Stimulated activated memory B cell treated with anti-CD40 and anti-IgM and Interleukin-4, amounts not matched to agents 10 μg/mL and 1 μg/mL and 100 μg/mL, for 72 hours (primary cell): ENCODE data around the gene OTULINL.

Experiments used
- ATAC-seq: fragments of 150-1000 bp; cut with Tn5 transposase; 2 replicates; pipeline ENCODE4 v1.10.0; 2021
- H3K27ac Mint-ChIP-seq: one replicate; pipeline ENCODE4 v1.8.0; 2022; ENCODE audit warnings: mild to moderate bottlenecking, mixed read lengths
- H3K27me3 Mint-ChIP-seq: one replicate; pipeline ENCODE4 v1.8.0; 2022; ENCODE audit warnings: mixed read lengths
- H3K36me3 Mint-ChIP-seq: one replicate; pipeline ENCODE4 v1.8.0; 2022; ENCODE audit warnings: mixed read lengths
- H3K4me1 Mint-ChIP-seq: one replicate; pipeline ENCODE4 v1.8.0; 2022; ENCODE audit warnings: mixed read lengths
- H3K4me3 Mint-ChIP-seq: one replicate; pipeline ENCODE4 v1.8.0; 2022; ENCODE audit warnings: mild to moderate bottlenecking, moderate library complexity, mixed read lengths
- H3K9me3 Mint-ChIP-seq: one replicate; pipeline ENCODE4 v1.8.0; 2022; ENCODE audit warnings: mixed read lengths

The OTULINL gene

DNA sequence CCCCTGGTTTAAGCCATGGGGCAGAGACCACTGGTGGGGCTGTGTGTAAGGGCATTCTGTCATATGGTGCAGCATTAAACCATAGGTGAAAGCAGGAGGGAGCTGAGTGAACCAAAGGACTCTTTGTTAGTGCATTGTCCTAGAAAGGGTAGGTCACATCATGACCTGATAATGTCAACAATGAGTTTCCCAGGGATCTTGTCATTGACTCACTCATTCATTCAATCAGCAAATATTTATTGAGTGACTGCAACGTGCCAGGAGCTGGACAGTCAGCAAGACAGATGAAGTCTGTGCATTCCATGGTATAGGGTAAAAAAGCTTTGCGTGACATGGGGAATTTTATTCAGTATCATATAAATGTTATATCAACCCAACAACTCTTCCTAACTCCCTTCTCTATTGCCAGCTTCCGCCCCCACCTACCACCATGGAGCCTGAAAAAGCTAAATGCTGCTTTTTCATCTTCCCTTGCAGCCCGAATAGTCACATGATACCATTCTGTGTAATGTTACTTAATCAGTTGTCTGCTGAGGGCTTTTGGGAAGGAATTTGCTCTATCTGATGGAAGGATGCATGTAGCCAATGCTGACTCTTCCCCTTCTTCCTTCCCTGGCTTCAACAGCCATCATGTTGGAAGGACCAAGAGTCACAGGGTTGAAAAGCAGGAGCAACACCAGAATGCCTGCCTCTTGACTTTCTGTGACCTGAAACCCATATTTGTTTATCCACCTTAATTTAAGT is 11.5 kb upstream of the OTULINL start:
- Mint-ChIP-seq H3K9me3 (no peaks in the 10 kb centered on the region), H3K36me3 (no peaks in the 10 kb centered on the region), H3K27me3 (no peaks in the 10 kb centered on the region), H3K4me1 (peaks cover 6% of the 10 kb centered on the region), H3K4me3 (no peak overlapping the region), H3K27ac (no peak overlapping the region)
- no peak for ATAC-seq

DNA sequence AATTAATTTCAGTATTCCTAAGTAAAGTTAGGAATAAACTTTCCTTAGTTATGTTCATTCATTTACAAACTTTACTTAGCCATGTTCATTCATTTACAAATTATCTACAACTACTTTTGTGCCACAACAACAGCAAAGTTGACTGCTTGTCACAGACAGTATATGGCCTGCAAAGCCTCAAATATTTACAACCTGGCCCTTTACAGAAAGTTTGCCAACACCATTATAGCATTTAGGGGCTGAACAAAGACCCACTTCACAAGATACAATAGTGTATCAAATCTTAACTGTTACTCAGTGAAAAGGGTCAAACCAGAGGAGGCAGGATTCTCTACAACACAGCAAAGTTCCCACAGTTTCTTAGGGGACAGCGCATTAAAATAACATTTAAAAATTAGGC is 9.7 kb upstream of the OTULINL start:
- Mint-ChIP-seq H3K36me3 (no peaks in the 10 kb centered on the region), H3K4me1 (peaks cover 6% of the 10 kb centered on the region), H3K27me3 (no peaks in the 10 kb centered on the region), H3K4me3 (no peak overlapping the region), H3K9me3 (no peaks in the 10 kb centered on the region), H3K27ac (no peak overlapping the region)
- ATAC-seq = no peak

DNA sequence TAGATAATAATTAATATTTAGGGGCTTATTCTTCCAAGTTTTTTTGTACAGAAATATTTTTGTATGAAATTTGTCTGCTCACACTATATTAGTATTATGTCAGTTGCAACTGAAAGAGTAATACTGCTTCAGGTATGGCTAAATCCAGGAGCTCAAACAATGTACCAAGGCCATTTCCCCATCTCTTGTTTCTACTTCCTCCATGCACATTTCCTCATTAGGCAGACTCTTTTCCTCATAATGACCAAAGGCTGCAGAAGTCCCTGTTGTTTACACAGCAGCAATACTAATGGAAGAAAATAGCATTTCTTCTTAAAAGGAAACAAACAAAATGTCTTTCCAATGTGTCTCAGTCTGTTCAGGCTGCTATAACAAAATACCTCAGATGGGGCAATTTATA is 9.2 kb upstream of the OTULINL start:
- Mint-ChIP-seq H3K36me3 (no peaks in the 10 kb centered on the region), H3K9me3 (no peaks in the 10 kb centered on the region), H3K27me3 (no peaks in the 10 kb centered on the region), H3K4me1 (peaks cover 6% of the 10 kb centered on the region), H3K4me3 (no peak overlapping the region), H3K27ac (no peak overlapping the region)
- ATAC-seq = no peak

DNA sequence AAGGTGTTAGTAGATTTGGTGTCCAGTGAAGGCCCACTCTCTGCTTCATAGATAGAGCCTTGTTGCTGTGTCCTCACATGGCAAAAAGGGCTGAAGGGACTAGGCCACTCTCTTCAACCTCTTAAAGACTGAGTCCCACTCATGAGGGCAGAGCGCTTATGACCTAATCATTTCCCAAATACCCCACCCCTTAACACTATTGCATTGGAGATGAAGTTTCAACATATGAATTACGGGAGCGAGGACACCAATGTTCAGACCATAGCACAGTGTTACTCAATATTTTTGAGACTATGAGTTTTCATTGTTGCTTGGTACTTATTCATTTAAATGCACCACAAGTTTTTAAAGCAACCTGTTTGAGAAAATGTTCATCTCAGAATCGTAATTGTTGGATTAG is 8.8 kb upstream of the OTULINL start:
- Mint-ChIP-seq H3K27me3 (peaks cover under 1% of the 10 kb centered on the region), H3K9me3 (no peaks in the 10 kb centered on the region), H3K27ac (no peak overlapping the region), H3K36me3 (no peaks in the 10 kb centered on the region), H3K4me1 (peaks cover 6% of the 10 kb centered on the region), H3K4me3 (no peak overlapping the region)
- ATAC-seq = no peak

DNA sequence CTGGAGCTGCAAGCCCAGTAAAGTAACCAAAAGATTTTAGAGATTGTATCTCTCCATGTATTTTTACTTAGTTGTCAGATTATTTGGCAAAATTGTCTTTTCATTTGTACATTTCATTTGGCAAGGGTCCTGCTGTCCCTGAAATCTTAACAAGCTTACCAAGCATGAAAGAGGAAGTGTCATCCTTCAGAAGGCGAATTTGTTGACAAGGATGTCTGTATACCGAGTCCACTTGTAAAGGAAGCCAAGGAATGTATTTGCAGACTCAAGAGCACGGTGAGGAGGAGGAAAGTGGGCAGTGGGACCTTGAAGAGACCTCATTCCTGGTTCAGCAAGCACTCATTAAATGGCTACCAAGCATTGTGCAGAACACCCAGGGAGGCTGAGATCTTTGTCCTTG is 7.5 kb upstream of the OTULINL start:
- H3K9me3 Mint-ChIP-seq = no peaks in the 10 kb centered on the region
- no peak for ATAC-seq
- H3K27ac Mint-ChIP-seq = no peak overlapping the region

DNA sequence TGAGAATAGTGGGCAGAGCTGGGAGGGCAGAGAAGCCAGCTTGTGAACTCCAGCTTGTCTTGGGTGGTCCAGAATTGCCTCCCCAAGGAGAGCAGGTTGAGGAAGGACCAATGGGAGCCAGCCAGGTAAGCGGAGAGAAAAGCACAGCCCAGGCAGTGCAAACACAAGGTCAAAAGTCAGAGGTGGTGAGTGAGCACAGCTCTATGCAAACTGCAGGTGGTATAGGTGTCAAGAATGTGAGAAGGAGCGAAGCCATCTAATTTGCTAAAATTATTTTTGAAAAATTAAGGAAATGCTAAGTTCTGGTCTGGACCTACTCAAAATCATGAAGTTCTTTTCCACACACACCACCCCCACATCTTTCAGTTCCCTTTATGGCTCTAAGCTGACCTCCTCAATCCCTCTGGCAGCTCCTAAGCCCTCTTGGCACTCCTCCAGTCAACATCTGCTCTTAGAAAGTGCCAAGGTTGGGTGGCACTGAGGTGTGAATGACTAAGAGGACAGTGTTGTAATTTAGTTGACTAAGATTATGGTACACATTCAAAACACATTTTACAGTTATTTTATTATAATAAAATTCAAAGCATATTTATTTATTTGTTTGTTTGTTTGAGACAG is 6.6 kb upstream of the OTULINL start:
- Mint-ChIP-seq H3K4me3 (no peak overlapping the region), H3K4me1 (peaks cover 6% of the 10 kb centered on the region), H3K36me3 (no peaks in the 10 kb centered on the region), H3K27ac (no peak overlapping the region), H3K9me3 (no peaks in the 10 kb centered on the region), H3K27me3 (peaks cover 18% of the 10 kb centered on the region)
- no peak for ATAC-seq

More for the DNA sequence above, 7.5 kb upstream of the OTULINL start:
- Mint-ChIP-seq H3K36me3 (no peaks in the 10 kb centered on the region), H3K4me3 (no peak overlapping the region), H3K27me3 (peaks cover 13% of the 10 kb centered on the region), H3K4me1 (peaks cover 6% of the 10 kb centered on the region)

DNA sequence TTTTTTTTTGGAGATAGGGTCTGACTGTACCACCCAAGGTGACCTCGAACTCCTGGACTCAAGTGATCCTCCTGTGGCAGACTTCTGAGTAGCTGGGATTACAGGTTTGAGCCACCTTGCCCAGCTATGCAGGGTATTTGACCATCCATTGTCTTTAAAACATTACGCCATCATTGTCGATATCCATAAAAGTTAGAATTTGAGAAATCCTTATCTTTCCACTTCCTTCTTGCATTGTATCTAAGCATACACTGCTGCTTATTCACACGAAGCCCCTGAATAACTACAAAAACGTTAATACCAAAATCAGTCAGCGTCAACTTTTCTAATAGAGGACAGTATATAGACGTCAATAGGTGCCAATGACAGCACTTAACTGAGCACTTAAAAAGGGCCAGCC is 5.4 kb upstream of the OTULINL start:
- peaks cover 6% of the 10 kb centered on the region for H3K4me1 Mint-ChIP-seq
- no peak for ATAC-seq
- H3K4me3 Mint-ChIP-seq = no peak overlapping the region

DNA sequence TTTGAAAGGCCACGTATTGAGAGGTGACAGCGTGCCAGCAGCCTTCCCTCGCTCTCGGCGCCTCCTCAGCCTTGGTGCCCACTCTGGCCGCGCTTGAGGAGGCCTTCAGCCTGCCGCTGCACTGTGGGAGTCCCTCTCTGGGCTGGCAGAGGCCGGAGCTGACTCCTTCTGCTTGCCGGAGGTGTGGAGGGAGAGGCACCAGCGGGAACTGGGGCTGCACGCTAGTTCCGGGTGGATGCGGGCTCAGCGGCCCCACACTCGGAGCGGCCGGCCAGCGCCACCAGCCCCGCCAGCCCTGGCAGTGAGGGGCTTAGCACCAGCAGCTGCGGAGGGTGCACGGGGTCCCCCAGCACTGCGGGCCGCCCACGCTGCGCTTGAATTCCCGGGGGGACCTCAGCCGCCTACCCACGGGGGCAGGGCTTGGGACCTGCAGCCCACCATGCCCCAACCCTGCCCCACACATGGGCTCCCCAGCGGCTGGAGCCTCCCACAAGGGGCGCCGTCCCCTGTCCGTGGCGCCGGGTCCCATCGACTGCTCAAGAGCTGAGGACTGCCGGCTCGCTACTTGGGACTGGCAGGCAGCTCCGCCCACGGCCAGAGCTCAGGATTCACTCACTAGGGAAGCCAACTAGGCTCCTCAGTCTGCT is 4.4 kb upstream of the OTULINL start:
- ATAC-seq = no peak
- no peak overlapping the region for H3K4me3 Mint-ChIP-seq
- no peaks in the 10 kb centered on the region for H3K9me3 Mint-ChIP-seq
- peaks cover 6% of the 10 kb centered on the region for H3K4me1 Mint-ChIP-seq
- no peaks in the 10 kb centered on the region for H3K36me3 Mint-ChIP-seq
- H3K27ac Mint-ChIP-seq = no peak overlapping the region
- peaks cover 27% of the 10 kb centered on the region for H3K27me3 Mint-ChIP-seq

More for the DNA sequence above, 5.4 kb upstream of the OTULINL start:
- Mint-ChIP-seq H3K36me3 (no peaks in the 10 kb centered on the region), H3K27ac (no peak overlapping the region), H3K27me3 (peaks cover 27% of the 10 kb centered on the region), H3K9me3 (no peaks in the 10 kb centered on the region)

DNA sequence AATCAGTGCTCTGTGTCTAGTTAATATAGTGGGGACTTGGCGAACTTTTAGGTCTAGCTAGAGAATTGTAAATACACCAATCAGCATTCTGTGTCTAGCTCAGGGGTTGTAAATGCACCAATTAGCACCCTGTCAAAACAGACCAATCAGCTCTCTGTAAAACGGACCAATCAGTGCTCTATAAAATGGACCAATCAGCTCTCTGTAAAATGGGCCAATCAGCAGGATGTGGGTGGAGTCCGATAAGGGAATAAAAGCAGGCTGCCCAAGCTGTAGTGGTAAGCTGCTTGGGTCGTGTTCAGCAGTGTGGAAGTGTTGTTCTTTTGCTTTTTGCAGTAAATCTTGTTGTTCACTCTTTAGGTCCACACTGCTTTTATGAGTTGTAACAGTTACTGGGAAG is 3.6 kb upstream of the OTULINL start:
- Mint-ChIP-seq H3K36me3 (no peaks in the 10 kb centered on the region), H3K9me3 (no peaks in the 10 kb centered on the region), H3K4me3 (no peak overlapping the region), H3K27ac (no peak overlapping the region), H3K27me3 (peaks cover 34% of the 10 kb centered on the region), H3K4me1 (peaks cover 6% of the 10 kb centered on the region)
- no peak for ATAC-seq

DNA sequence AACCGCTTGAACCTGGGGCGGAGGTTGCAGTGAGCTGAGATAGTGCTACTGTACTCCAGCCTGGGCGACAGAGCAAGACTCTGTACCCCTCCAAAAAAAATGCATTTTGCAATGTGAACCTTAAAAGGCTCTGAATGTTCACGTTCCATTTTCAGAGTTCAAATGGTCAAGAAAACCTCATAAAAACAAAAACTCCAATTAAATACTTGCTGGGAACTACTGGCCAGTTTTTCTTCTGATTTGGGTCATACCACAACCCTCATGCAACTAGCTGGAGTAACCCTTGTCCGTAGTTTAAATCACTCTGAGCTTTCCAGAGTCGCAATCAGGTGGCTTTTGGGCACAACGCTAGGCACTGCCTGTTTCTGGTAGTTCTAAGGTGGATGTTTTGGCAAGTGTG is 2.3 kb upstream of the OTULINL start:
- no peak for ATAC-seq
- H3K36me3 Mint-ChIP-seq = no peaks in the 10 kb centered on the region
- no peak overlapping the region for H3K27ac Mint-ChIP-seq
- H3K9me3 Mint-ChIP-seq = no peaks in the 10 kb centered on the region
- no peak overlapping the region for H3K4me3 Mint-ChIP-seq
- peaks cover 6% of the 10 kb centered on the region for H3K4me1 Mint-ChIP-seq
- H3K27me3 Mint-ChIP-seq = peaks cover 44% of the 10 kb centered on the region

DNA sequence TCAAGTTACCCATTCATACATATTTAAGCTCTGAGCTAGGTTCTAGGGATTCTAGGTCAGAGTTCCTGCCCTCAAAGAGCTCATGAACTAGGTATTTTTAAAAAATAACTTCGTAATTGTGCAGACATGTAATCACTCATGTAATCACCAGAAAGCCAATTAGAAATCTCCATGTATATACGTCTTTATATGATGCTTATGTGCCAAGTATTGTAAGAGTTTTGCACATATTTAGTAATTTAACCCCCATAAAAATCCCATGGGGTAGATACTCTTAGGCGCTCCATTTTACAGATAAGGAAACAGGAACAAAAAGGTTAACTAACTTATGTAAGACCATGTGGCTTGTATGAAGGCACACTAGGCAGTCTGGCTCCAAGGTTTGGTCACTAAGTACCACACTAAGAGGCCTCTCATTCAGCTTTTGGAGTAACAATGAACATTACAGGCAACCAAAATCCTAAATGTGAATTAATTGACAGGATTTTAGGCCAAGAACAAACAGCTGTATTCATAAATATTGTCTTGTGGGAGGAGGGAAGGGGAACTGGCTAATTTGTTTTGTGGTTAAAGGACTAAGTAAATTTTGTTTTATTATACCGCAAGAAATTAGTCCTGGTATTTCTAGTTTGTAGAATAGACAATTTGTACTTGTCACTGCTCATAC is 1.7 kb upstream of the OTULINL start:
- Mint-ChIP-seq H3K27ac (no peak overlapping the region), H3K9me3 (no peaks in the 10 kb centered on the region), H3K4me3 (no peak overlapping the region), H3K36me3 (no peaks in the 10 kb centered on the region), H3K27me3 (peaks cover 50% of the 10 kb centered on the region), H3K4me1 (peaks cover 3% of the 10 kb centered on the region)
- ATAC-seq = no peak

DNA sequence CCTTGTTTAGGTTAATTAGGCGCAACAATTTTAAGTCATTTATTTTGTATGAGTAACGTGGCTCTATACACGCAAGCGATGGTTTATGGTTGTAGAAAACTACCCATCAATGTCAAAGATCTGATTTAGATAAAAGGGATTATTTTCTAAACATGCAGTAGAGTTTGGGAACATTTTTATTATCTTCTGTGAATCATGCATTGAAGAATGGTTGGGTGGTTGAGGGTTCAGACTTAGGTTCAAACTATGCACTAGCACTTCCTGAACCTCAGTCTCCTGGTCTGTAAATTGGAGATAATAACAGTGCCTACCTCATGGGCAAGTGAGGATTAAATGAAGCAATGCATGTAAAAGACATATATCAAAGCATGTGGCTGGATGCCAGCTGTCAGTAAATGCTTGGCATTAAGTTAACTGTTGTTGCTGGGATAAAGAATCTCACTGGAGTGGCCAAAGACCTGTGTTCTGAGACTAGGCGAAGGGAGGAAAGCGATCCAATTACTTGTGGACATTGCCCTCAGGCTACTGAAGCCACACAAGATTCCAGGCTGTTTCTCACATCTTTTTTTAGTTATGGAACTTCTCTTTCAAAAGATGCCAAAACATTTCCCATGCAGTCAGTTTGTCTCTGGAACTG is 1.1 kb upstream of the OTULINL start:
- H3K4me3 Mint-ChIP-seq = peak overlapping the region; percentile 60
- H3K27me3 Mint-ChIP-seq = peaks cover 53% of the 10 kb centered on the region
- no peak overlapping the region for H3K27ac Mint-ChIP-seq
- no peaks in the 10 kb centered on the region for H3K9me3 Mint-ChIP-seq
- no peak for ATAC-seq
- no peaks in the 10 kb centered on the region for H3K4me1 Mint-ChIP-seq
- no peaks in the 10 kb centered on the region for H3K36me3 Mint-ChIP-seq

DNA sequence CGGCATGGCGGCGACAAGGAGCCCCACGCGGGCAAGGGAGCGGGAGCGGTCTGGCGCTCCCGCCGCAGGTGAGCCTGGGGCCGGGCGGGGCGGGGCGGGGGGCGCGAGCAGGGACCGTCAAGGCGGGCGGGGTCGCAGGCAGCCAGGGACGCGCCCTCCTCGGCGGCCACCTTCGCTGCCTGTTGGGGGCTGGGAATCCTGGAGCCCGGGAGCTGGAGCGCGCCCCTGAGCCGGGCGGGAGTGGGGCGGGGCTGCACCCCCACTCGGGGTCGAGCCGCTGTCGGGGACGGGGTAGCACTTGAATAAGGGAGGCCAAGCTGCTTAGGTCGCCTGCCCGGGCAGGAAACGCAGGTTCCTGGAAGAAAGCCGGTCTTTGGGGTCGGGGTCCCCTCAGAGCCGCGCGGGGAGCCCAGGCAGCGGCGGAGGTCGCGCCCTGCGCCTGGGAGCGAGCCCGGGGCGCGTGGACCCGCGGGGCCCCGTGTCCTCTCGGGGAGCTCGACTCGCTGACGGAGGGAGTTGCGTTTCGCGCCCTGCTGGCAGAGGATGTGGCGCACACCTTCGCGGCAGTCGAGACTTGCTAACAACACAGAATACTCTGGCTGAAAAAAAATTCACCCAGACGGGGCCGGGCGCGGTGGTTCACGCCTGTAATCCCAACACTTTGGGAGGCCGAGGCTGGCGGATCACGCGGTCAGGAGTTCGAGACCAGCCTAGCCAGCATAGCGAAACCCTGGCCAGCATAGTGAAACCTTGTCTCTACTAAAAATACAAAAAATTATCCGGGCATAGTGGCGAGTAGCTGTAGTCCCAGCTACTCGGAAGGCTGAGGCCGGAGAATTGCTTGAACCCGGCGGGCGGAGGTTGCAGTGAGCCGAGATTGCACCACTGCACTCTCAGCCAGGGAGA is 552 bp downstream of the OTULINL start:
- no peaks in the 10 kb centered on the region for H3K4me1 Mint-ChIP-seq
- H3K9me3 Mint-ChIP-seq = no peaks in the 10 kb centered on the region
- peak; percentile 82 for ATAC-seq
- no peaks in the 10 kb centered on the region for H3K36me3 Mint-ChIP-seq
- H3K4me3 Mint-ChIP-seq = peak overlapping the region; percentile 48
- H3K27ac Mint-ChIP-seq = no peak overlapping the region
- H3K27me3 Mint-ChIP-seq = peaks cover 53% of the 10 kb centered on the region

DNA sequence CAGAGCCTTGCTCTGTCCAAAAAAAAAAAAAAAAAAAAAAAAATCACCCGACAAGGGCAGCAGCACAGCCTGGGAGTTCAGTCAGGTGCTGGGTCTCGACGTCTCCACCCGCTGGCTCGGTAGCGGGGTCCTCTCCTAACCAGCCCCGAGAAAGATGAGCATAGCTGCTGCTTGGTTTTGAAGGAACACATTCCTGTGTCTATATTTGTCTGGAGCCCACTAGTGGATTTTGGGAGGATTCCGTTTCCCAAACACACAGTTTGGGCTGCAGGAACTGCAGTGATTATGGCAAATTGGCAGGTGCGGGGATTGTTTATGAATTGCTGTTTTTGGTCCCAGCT is 1.2 kb downstream of the OTULINL start:
- ATAC-seq = no peak
- Mint-ChIP-seq H3K36me3 (no peaks in the 10 kb centered on the region), H3K4me3 (peak overlapping the region; percentile 50), H3K4me1 (no peaks in the 10 kb centered on the region), H3K9me3 (no peaks in the 10 kb centered on the region), H3K27ac (no peak overlapping the region), H3K27me3 (peaks cover 53% of the 10 kb centered on the region)
